Suprapubic skin (tissue), 4 donors: ENCODE results near the gene MAP1A. TPM values are rescaled to one million over a fixed set of nuclear protein-coding genes. Genes with fewer than 3 reads are reported as not detected.

Experiments
- DNase-seq, 2 donors: peaks; one replicate each; pipeline ENCODE4 v3.0.0-alpha.2; 2019; ENCODE audit warnings: low spot score in 2 of 2
- H3K27ac ChIP-seq: fragments of 200-600 bp; sonication (generic); one replicate; pipeline ENCODE4 v1.5.1; 2019
- H3K27me3 ChIP-seq: fragments of 200-600 bp; sonication (generic); one replicate; pipeline ENCODE4 v1.5.1; 2019
- H3K36me3 ChIP-seq: fragments of 200-600 bp; sonication (generic); one replicate; pipeline ENCODE4 v1.5.1; 2019
- H3K4me1 ChIP-seq: fragments of 200-600 bp; sonication (generic); one replicate; pipeline ENCODE4 v1.5.1; 2019
- H3K4me3 ChIP-seq: fragments of 200-600 bp; sonication (generic); one replicate; pipeline ENCODE4 v1.5.1; 2019; ENCODE audit warnings: mild to moderate bottlenecking
- H3K9me3 ChIP-seq: fragments of 200-600 bp; sonication (generic); one replicate; pipeline ENCODE4 v1.5.1; 2019
- EP300 ChIP-seq: sonication (generic); formaldehyde crosslinking; IDR thresholded peaks from one replicate; pipeline ENCODE4 v1.6.1; 2017; ENCODE audit warnings: antibody characterized with exemption
- POLR2A ChIP-seq, 2 donors: fragments of 450-650 bp; IDR thresholded peaks; one replicate each; pipeline ENCODE4 v1.6.1; 2017; ENCODE audit warnings: antibody characterized with exemption in 2 of 2, mild to moderate bottlenecking in 2 of 2, moderate library complexity in 2 of 2
- POLR2AphosphoS5 ChIP-seq, 3 donors: sonication (generic); formaldehyde crosslinking; IDR thresholded peaks; one replicate each; pipeline ENCODE4 v1.6.1; 2017; ENCODE audit warnings: antibody characterized with exemption in 3 of 3
- WGBS: methylation state at CpG from one replicate; pipeline ENCODE4 v1.1.5; 2018; 5-methylcytosine and 5-hydroxymethylcytosine counted together
- total RNA-seq, 4 donors: library from RNA; depleted of rRNA; stranded (reverse); fragments of >200 nt; gene quantifications; one replicate each; pipeline ENCODE4 v1.1.0, GENCODE V29; 2016
- TF ChIP-seq, protein P1 (sequence below), 2 donors: fragments of 200-600 bp in 1 of 2; fragments of 450-650 bp in 1 of 2; sonication (generic) in 1 of 2; IDR thresholded peaks; one replicate each; pipeline ENCODE4 v1.5.1; 2016 to 2019; ENCODE audit warnings: antibody characterized with exemption in 2 of 2, mild to moderate bottlenecking in 1 of 2, moderate library complexity in 1 of 2

MAP1A gene
- total RNA-seq, 4 donors from 2014 or later, result 2.4 to 5.7 (median 4.0) TPM

DNA sequence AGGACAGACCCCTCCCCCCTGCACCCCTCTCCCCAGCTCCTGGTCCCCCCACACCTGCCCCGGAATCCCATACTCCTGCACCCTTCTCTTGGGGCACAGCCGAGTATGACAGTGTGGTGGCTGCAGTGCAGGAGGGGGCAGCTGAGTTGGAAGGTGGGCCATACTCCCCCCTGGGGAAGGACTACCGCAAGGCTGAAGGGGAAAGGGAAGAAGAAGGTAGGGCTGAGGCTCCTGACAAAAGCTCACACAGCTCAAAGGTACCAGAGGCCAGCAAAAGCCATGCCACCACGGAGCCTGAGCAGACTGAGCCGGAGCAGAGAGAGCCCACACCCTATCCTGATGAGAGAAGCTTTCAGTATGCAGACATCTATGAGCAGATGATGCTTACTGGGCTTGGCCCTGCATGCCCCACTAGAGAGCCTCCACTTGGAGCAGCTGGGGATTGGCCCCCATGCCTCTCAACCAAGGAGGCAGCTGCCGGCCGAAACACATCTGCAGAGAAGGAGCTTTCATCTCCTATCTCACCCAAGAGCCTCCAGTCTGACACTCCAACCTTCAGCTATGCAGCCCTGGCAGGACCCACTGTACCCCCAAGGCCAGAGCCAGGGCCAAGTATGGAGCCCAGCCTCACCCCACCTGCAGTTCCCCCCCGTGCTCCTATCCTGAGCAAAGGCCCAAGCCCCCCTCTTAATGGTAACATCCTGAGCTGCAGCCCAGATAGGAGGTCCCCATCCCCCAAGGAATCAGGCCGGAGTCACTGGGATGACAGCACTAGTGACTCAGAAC is 9.8 kb downstream of the MAP1A start:
- no peaks in the 10 kb centered on the region for H3K27me3 ChIP-seq
- H3K9me3 ChIP-seq, result no peaks in the 10 kb centered on the region
- peaks cover 4% of the 10 kb centered on the region for H3K4me1 ChIP-seq
- no peak for DNase-seq
- no peak overlapping the region for H3K4me3 ChIP-seq
- no peak for TF ChIP-seq POLR2A (IDR thresholded peaks at IDR 0.05)
- no peak overlapping the region for H3K27ac ChIP-seq
- peaks cover 28% of the 10 kb centered on the region for H3K36me3 ChIP-seq
- WGBS, result 81% methylated on average over 8 of the region's 9 CpGs

DNA sequence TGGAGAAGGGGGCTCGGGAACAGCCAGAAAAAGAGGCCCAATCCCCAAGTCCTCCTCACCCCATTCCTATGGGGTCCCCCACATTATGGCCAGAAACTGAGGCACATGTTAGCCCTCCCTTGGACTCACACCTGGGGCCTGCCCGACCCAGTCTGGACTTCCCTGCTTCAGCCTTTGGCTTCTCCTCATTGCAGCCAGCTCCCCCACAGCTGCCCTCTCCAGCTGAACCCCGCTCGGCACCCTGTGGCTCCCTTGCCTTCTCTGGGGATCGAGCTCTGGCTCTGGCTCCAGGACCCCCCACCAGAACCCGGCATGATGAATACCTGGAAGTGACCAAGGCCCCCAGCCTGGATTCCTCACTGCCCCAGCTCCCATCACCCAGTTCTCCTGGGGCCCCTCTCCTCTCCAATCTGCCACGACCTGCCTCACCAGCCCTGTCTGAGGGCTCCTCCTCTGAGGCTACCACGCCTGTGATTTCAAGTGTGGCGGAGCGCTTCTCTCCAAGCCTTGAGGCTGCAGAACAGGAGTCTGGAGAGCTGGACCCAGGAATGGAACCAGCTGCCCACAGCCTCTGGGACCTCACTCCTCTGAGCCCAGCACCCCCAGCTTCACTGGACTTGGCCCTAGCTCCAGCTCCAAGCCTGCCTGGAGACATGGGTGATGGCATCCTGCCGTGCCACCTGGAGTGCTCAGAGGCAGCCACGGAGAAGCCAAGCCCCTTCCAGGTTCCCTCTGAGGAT is 10.6 kb downstream of the MAP1A start:
- 88% methylated on average over 7 of the region's 12 CpGs for WGBS
- Histone ChIP-seq H3K27ac (no peak overlapping the region), H3K4me1 (peaks cover 4% of the 10 kb centered on the region), H3K9me3 (no peaks in the 10 kb centered on the region), H3K4me3 (no peak overlapping the region), H3K27me3 (no peaks in the 10 kb centered on the region), H3K36me3 (peaks cover 26% of the 10 kb centered on the region)
- TF ChIP-seq POLR2AphosphoS5 (IDR thresholded peaks at IDR 0.05) (no peak), EP300 (no peak), POLR2A (IDR thresholded peaks at IDR 0.05) (no peak)
- TF ChIP-seq, protein P1, sequence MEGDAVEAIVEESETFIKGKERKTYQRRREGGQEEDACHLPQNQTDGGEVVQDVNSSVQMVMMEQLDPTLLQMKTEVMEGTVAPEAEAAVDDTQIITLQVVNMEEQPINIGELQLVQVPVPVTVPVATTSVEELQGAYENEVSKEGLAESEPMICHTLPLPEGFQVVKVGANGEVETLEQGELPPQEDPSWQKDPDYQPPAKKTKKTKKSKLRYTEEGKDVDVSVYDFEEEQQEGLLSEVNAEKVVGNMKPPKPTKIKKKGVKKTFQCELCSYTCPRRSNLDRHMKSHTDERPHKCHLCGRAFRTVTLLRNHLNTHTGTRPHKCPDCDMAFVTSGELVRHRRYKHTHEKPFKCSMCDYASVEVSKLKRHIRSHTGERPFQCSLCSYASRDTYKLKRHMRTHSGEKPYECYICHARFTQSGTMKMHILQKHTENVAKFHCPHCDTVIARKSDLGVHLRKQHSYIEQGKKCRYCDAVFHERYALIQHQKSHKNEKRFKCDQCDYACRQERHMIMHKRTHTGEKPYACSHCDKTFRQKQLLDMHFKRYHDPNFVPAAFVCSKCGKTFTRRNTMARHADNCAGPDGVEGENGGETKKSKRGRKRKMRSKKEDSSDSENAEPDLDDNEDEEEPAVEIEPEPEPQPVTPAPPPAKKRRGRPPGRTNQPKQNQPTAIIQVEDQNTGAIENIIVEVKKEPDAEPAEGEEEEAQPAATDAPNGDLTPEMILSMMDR (IDR thresholded peaks at IDR 0.05), result no peak
- DNase-seq, result no peak

DNA sequence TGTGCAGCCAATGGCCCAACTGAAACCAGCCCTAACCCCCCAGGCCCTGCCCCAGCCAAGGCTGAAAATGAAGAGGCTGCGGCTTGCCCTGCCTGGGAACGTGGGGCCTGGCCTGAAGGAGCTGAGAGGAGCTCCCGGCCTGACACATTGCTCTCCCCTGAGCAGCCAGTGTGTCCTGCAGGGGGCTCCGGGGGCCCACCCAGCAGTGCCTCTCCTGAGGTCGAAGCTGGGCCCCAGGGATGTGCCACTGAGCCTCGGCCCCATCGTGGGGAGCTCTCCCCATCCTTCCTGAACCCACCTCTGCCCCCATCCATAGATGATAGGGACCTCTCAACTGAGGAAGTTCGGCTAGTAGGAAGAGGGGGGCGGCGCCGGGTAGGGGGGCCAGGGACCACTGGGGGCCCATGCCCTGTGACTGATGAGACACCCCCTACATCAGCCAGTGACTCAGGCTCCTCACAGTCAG is 11.2 kb downstream of the MAP1A start:
- no peak for DNase-seq
- Histone ChIP-seq H3K36me3 (peaks cover 25% of the 10 kb centered on the region), H3K4me3 (no peak overlapping the region), H3K27me3 (no peaks in the 10 kb centered on the region), H3K4me1 (peaks cover 4% of the 10 kb centered on the region), H3K27ac (no peak overlapping the region), H3K9me3 (no peaks in the 10 kb centered on the region)
- TF ChIP-seq POLR2AphosphoS5 (IDR thresholded peaks at IDR 0.05) (no peak), POLR2A (IDR thresholded peaks at IDR 0.05) (no peak), EP300 (no peak)
- TF ChIP-seq, protein P1 (IDR thresholded peaks at IDR 0.05), result no peak
- WGBS, result 86% methylated on average over 4 of the region's 11 CpGs

DNA sequence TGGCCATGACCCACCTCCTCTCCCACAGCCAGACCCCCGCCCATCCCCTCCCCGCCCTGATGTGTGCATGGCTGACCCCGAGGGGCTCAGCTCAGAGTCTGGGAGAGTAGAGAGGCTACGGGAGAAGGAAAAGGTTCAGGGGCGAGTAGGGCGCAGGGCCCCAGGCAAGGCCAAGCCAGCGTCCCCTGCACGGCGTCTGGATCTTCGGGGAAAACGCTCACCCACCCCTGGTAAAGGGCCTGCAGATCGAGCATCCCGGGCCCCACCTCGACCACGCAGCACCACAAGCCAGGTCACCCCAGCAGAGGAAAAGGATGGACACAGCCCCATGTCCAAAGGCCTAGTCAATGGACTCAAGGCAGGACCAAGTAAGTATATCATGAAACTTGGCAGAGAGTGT is 11.7 kb downstream of the MAP1A start:
- Histone ChIP-seq H3K27me3 (no peaks in the 10 kb centered on the region), H3K9me3 (no peaks in the 10 kb centered on the region), H3K4me1 (peaks cover 4% of the 10 kb centered on the region), H3K36me3 (peaks cover 22% of the 10 kb centered on the region), H3K27ac (no peak overlapping the region), H3K4me3 (no peak overlapping the region)
- TF ChIP-seq POLR2A (IDR thresholded peaks at IDR 0.05), result no peak
- TF ChIP-seq POLR2AphosphoS5 (IDR thresholded peaks at IDR 0.05), result no peak
- TF ChIP-seq, protein P1 (IDR thresholded peaks at IDR 0.05), result no peak
- no peak for TF ChIP-seq EP300
- 96% methylated on average over 14 of the region's 15 CpGs for WGBS
- no peak for DNase-seq

DNA sequence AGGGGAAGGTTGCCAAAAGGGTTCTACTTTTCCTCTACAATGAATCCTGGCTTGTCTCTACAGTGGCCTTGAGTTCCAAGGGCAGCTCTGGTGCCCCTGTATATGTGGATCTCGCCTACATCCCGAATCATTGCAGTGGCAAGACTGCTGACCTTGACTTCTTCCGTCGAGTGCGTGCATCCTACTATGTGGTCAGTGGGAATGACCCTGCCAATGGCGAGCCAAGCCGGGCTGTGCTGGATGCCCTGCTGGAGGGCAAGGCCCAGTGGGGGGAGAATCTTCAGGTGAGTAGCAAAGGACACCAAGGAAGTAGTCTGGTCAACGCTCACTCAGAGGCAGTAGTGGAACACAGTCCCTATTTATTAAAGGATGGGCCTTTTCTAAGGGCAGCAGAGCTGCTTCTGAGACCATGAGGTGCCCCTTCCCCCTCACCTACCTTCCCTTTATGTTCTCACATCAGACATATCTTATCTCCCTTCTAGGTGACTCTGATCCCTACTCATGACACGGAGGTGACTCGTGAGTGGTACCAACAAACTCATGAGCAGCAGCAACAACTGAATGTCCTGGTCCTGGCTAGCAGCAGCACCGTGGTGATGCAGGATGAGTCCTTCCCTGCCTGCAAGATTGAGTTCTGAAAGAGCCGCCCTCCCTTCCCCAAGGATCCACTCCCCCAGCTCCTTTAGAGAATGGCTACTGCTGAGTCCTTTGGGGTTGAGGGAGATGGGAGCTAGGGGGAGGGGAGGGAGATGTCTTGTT is 12.4 kb downstream of the MAP1A start:
- DNase-seq, result no peak
- 92% methylated on average over 9 of the region's 12 CpGs for WGBS

More for the DNA sequence above, 12.4 kb downstream of the MAP1A start:
- peaks cover 23% of the 10 kb centered on the region for H3K36me3 ChIP-seq
- no peaks in the 10 kb centered on the region for H3K9me3 ChIP-seq
- TF ChIP-seq, protein P1 (IDR thresholded peaks at IDR 0.05), result no peak
- TF ChIP-seq POLR2AphosphoS5 (IDR thresholded peaks at IDR 0.05) (no peak), EP300 (no peak), POLR2A (IDR thresholded peaks at IDR 0.05) (no peak)
- no peak overlapping the region for H3K4me3 ChIP-seq
- peaks cover 4% of the 10 kb centered on the region for H3K4me1 ChIP-seq
- no peaks in the 10 kb centered on the region for H3K27me3 ChIP-seq
- H3K27ac ChIP-seq, result no peak overlapping the region
